Immature natural killer cell (primary cell): ENCODE data around the gene ANXA11. TPM values are rescaled to one million over a fixed set of nuclear protein-coding genes. Genes with fewer than 3 reads are reported as not detected.
"Not testable (repeated sequence)": the region's sequence is repeated elsewhere in the genome, so short reads cannot be mapped to it uniquely, and the experiment has no call there.

Source experiments
- DNase-seq, 3 donors: peaks; one replicate each; pipeline ENCODE4 v3.0.0; 2022; ENCODE audit warnings: mixed read lengths in 1 of 3
- H3K27ac Mint-ChIP-seq, 6 donors: one replicate each; pipeline ENCODE4 v1.8.0; 2020; ENCODE audit warnings: mixed read lengths in 6 of 6, mild to moderate bottlenecking in 5 of 6, inconsistent platforms in 4 of 6, moderate library complexity in 3 of 6
- H3K27me3 Mint-ChIP-seq, 3 donors: one replicate each; pipeline ENCODE4 v1.8.0; 2020 to 2021; ENCODE audit warnings: low read depth in 3 of 3, mild to moderate bottlenecking in 3 of 3, mixed read lengths in 3 of 3, moderate library complexity in 3 of 3, inconsistent platforms in 1 of 3
- H3K36me3 Mint-ChIP-seq, 3 donors: one replicate each; pipeline ENCODE4 v1.8.0; 2020; ENCODE audit warnings: mixed read lengths in 3 of 3, inconsistent platforms in 2 of 3, mild to moderate bottlenecking in 2 of 3
- H3K4me1 Mint-ChIP-seq, 2 donors: one replicate each; pipeline ENCODE4 v1.8.0; 2020; ENCODE audit warnings: inconsistent platforms in 2 of 2, mild to moderate bottlenecking in 2 of 2, mixed read lengths in 2 of 2, moderate library complexity in 1 of 2
- H3K4me3 Mint-ChIP-seq, 5 donors: one replicate each; pipeline ENCODE4 v1.8.0; 2020; ENCODE audit warnings: mild to moderate bottlenecking in 5 of 5, mixed read lengths in 5 of 5, inconsistent platforms in 3 of 5, moderate library complexity in 3 of 5
- H3K9me3 Mint-ChIP-seq, 6 donors: one replicate each; pipeline ENCODE4 v1.8.0; 2020; ENCODE audit warnings: mild to moderate bottlenecking in 6 of 6, mixed read lengths in 6 of 6, inconsistent platforms in 4 of 6, moderate library complexity in 3 of 6
- polyA plus RNA-seq, 3 donors: library from polyadenylated mRNA; unstranded; fragments of 300-500 nt; fragmentation: Illumina TruSeq; gene quantifications; one replicate each; pipeline ENCODE4 v1.2.3, GENCODE V29; 2021

Gene ANXA11
- polyA plus RNA-seq, 3 donors from 2014 or later: 136 to 270 (median 181) TPM

DNA sequence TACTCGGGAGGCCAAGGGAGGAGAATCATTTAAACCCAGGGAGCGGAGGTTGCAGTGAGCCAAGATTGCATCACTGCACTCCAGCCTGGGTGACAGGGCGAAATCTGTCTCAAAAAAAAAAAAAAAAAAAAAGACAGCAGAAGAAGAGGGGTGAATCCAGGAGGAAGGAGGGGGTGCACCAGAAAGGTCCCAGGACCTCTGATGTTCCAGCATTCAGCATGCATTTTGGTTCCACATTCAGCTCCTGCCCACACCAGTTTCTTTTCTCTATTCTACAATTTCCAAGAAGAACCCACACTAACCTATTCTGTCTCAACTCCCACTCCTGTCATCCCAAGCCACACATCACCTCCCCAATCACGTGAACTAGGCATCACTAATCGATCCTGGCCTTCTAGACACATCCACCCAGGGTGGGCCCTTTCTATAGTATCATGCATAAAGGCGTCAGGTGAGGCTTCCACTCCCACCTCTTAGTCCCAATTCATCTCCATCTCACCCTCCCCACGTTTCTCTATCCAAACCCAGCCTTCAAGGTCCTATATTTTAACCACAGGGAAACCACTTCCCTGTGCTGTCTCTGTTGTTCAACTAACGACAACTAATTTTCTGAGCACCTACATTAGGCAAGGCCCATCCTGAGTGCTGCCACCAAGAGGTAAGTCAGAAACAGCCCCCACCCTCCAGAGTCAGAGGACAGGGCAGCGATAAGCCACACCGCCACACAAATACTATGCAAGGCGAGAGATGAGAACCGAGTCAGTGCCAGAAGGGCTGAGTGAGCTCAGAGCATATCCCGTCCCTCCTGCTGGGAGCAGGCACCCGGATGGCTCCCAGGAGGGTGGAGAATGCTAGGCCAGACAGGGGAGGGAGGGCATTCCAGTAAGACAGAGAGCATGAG, 2.2 kb downstream of the ANXA11 start:
- Mint-ChIP-seq H3K36me3 (peaks cover 0 to 6% (median 4%) of the 10 kb centered on the region in 3 donors), H3K27me3 (peaks cover 3 to 9% (median 6%) of the 10 kb centered on the region in 3 donors), H3K27ac (peak overlapping the region; percentile 52 to 96 (median 87)), H3K4me1 (peaks cover 68 to 73% of the 10 kb centered on the region in 2 donors), H3K4me3 (peak overlapping the region; percentile 88 to 96 (median 92)), H3K9me3 (no peaks in the 10 kb centered on the region)
- peak; percentile 53 to 62 (median 56) for DNase-seq

DNA sequence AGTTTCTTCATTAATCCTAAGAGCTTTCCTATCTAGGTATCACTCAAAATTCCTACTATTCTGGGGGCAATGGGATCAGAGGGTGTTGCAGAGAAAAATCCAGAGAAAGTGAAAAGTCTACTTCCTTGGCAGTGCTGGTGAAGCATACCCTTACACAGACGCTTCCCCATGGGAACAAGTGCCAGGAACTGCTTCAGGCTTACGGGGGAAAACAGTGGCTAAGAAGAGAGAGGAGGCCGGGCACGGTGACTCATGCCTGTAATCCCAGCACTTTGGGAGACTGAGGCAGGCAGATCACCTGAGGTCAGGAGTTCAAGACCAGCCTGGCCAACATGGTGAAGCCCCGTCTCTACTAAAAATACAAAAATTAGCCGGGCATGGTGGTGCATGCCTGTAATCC, 2.8 kb downstream of the ANXA11 start:
- H3K27me3 Mint-ChIP-seq: not testable (repeated sequence)

DNA sequence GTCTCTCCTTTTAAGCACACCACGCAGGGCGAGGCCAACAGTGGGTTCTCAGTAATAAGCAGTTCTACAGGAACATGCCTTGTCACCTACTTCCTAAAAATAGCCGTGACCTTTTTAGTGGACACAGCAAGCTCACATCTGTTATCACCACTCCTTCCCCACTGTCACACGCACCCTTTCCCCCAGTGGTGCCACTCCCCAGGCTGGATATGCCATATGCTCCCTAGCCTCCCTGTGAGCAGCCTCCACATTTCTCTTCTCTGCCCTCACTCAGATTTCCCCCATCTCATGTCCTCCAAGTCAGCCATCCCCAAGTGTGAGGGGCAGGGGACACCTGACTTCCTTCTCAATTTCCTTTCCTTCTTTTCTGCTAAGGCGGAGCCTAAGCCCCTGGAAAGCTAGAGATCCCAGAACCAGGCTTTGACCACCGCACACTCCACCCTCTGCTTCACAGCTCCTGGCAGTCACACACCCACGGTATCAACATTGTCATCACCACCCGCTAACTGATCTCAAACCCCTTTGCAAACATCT, 3.7 kb downstream of the ANXA11 start:
- H3K36me3 Mint-ChIP-seq: peaks cover 0 to 6% (median 4%) of the 10 kb centered on the region in 3 donors
- peak overlapping the region; percentile 3 to 50 (median 23) for H3K4me3 Mint-ChIP-seq
- peaks cover 3 to 13% (median 6%) of the 10 kb centered on the region in 3 donors for H3K27me3 Mint-ChIP-seq
- no peak for DNase-seq
- peaks cover 81 to 87% of the 10 kb centered on the region in 2 donors for H3K4me1 Mint-ChIP-seq
- H3K27ac Mint-ChIP-seq: peak overlapping the region; percentile 49 to 86 (median 78)
- no peaks in the 10 kb centered on the region for H3K9me3 Mint-ChIP-seq

More for the DNA sequence above, 2.8 kb downstream of the ANXA11 start:
- peak overlapping the region; percentile 33 to 67 (median 52) for H3K4me3 Mint-ChIP-seq
- not testable (repeated sequence) for H3K9me3 Mint-ChIP-seq, DNase-seq, H3K36me3 Mint-ChIP-seq
- H3K27ac Mint-ChIP-seq: peak overlapping the region; percentile 49 to 89 (median 81)
- peaks cover 75 to 79% of the 10 kb centered on the region in 2 donors for H3K4me1 Mint-ChIP-seq

DNA sequence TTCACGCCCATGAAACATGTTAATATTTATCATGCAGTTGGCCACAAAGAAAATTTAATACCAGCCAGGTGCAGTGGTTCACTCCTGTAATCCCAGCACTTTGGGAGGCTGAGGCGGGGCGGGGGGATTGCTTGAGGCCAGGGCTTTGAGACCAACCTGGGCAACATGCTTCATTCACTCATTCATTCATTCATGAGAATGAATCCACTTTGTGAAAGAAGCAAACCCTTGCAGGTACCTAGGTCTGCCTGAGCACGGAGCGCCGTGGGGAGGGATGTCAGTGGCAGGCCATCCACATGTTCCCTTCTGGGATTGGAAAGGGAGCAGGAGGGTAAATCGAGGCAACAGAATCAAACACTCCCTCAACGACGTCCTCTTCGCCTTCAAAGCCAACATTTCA, 4.7 kb downstream of the ANXA11 start:
- Mint-ChIP-seq H3K27me3 (peaks cover 3 to 22% (median 6%) of the 10 kb centered on the region in 3 donors), H3K4me1 (peaks cover 82 to 87% of the 10 kb centered on the region in 2 donors), H3K36me3 (peaks cover 4 to 6% (median 4%) of the 10 kb centered on the region in 3 donors), H3K9me3 (no peaks in the 10 kb centered on the region), H3K4me3 (no peak overlapping the region), H3K27ac (peak overlapping the region in 5 of 6 donors; percentile 46 to 86 (median 82))
- DNase-seq: no peak

GRCh38 chr10:80200259-80200658, 5.1 kb downstream of the ANXA11 start:
- Mint-ChIP-seq H3K27ac (peak overlapping the region in 3 of 6 donors; percentile 38 to 83 (median 47)), H3K4me3 (no peak overlapping the region), H3K36me3 (peaks cover 4 to 6% (median 4%) of the 10 kb centered on the region in 3 donors), H3K27me3 (peaks cover 3 to 24% (median 6%) of the 10 kb centered on the region in 3 donors), H3K9me3 (no peaks in the 10 kb centered on the region), H3K4me1 (peaks cover 85 to 88% of the 10 kb centered on the region in 2 donors)
- DNase-seq: no peak

GRCh38 chr10:80199828-80200227, 5.5 kb downstream of the ANXA11 start:
- H3K36me3 Mint-ChIP-seq: peaks cover 4 to 6% (median 4%) of the 10 kb centered on the region in 3 donors
- no peaks in the 10 kb centered on the region for H3K9me3 Mint-ChIP-seq
- no peak for DNase-seq
- H3K4me1 Mint-ChIP-seq: peaks cover 89 to 93% of the 10 kb centered on the region in 2 donors
- H3K27me3 Mint-ChIP-seq: peaks cover 3 to 24% (median 6%) of the 10 kb centered on the region in 3 donors
- no peak overlapping the region for H3K4me3 Mint-ChIP-seq
- H3K27ac Mint-ChIP-seq: peak overlapping the region in 4 of 6 donors; percentile 15 to 57 (median 36)

DNA sequence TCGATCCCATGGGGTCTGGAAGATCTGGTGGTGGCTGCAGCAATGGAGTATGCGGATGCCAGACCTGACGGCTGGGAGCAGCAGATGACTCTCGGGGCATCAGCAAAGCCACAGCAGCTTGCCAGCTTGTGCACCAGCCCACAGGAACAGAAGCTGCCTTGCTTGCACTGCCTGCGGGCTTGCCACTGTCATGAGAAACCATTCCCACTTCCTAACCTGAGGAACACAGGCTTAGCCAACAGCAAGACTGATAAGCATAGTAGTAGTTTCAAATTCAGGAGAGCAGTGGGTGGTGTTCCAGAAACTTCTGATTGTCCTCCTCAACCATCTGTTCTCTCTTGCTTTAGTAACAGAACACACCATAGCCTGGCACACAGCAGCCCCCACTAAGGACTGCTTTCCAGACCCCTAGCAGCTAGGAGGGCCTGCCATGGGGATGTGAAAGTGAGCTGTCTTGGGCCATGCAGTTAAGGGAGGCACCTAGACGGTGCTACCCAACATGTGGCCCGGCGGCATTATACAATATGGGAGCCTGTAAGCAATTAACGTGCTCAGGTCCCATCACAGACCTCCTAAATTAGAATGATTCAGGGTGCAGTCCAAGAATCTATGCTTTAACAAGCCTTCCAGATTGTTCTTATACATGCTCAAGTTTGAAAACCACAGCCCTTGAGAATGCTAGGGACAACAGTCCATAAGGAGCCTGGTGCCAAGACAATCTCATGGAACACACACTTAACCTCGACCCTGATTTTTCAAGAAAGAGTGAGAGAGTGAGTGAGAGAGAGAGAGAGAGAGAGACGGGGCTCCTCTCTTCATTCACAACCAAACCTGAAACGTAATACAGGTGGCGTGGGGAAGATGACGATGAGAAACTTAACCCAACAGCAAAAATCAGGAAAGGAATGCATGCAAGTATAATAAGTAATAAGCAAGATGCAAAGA, 7.1 kb downstream of the ANXA11 start:
- Mint-ChIP-seq H3K4me3 (peak overlapping the region in 2 of 5 donors; percentile 14 to 15), H3K36me3 (peaks cover 4 to 6% (median 4%) of the 10 kb centered on the region in 3 donors), H3K27ac (peak overlapping the region; percentile 26 to 74 (median 67)), H3K4me1 (peaks cover 84 to 88% of the 10 kb centered on the region in 2 donors), H3K9me3 (no peaks in the 10 kb centered on the region), H3K27me3 (peaks cover 2 to 21% (median 3%) of the 10 kb centered on the region in 3 donors)
- DNase-seq: no peak

- no peak for DNase-seq
Observed at GRCh38 chr10:80196950-80197315, 8.4 kb downstream of the ANXA11 start.

DNA sequence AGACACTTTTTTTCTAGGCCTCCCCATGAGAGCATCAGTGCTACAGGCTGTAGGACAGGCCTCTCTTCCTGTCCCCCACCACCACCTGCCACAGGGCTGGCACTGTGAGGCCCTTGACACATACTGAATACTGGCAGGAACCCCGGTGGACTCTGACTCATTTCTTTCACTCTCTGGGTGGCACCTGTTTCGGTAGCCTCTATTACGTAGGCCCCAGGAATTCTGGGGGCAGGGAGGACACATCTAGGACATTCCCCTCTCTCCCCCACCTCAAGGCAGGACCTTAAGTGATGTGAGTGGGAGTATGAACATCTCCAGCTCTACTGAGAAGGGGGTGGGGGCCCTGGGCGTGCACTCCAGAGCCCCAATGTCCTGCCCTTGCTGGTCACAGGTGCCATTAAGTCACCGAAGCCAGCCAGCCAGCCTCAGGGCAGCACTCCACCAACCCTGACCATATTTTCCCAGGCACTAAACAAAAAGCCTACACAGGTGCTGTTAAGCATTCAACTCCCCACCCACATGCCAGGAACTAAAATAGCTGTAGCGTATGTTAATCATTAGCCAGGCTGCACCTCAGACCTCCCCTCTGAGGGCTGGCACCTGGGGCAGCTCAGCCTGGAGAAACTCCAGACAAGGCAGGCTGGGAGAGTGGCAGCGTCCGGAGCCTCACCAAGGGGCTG, 8.9 kb downstream of the ANXA11 start:
- Mint-ChIP-seq H3K27ac (peak overlapping the region; percentile 87 to 96 (median 92)), H3K9me3 (no peaks in the 10 kb centered on the region), H3K4me1 (peaks cover 82 to 88% of the 10 kb centered on the region in 2 donors), H3K36me3 (peaks cover 4 to 5% (median 4%) of the 10 kb centered on the region in 3 donors), H3K27me3 (peaks cover 3 to 26% (median 11%) of the 10 kb centered on the region in 3 donors), H3K4me3 (peak overlapping the region; percentile 2 to 65 (median 46))
- DNase-seq: peak; percentile 73 to 79 (median 74)

More at GRCh38 chr10:80196950-80197315, 8.4 kb downstream of the ANXA11 start:
- Mint-ChIP-seq H3K27me3 (peaks cover 0 to 21% (median 6%) of the 10 kb centered on the region in 3 donors), H3K4me1 (peaks cover 82 to 88% of the 10 kb centered on the region in 2 donors), H3K27ac (peak overlapping the region; percentile 87 to 96 (median 92)), H3K4me3 (peak overlapping the region in 4 of 5 donors; percentile 10 to 63 (median 36)), H3K36me3 (peaks cover 4 to 6% (median 4%) of the 10 kb centered on the region in 3 donors), H3K9me3 (no peaks in the 10 kb centered on the region)

DNA sequence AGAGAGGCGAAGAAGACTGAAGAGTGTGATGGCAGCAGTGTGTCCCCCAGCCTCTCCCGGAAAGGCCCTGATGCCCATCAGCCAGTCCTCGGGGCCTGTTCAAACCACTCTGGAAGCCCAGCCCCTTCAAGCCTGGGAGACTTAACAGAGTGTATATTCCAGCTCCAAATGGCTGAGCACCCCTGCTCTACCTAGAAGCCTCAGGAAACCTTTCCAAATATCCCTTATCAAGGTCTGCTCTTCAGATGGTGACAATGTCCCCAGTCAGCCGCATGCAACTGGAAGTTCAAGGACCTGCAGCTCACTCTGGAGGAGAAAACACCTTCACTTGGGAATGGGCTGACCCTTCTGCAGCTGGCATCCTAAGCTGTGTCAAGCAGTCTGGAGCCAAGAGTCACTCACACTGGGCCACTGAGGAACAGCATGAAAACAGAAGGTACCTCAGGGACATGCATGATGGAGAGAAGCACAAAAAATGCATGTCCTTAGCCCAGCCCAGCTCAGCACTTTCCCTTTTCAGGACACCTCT, 10.2 kb downstream of the ANXA11 start:
- H3K4me1 Mint-ChIP-seq: peaks cover 72 to 80% of the 10 kb centered on the region in 2 donors
- H3K27ac Mint-ChIP-seq: peak overlapping the region; percentile 87 to 96 (median 92)
- H3K36me3 Mint-ChIP-seq: peaks cover 0 to 4% (median 0%) of the 10 kb centered on the region in 3 donors
- DNase-seq: no peak
- no peaks in the 10 kb centered on the region for H3K9me3 Mint-ChIP-seq
- H3K4me3 Mint-ChIP-seq: peak overlapping the region in 1 of 5 donors; percentile 11
- peaks cover 5 to 27% (median 12%) of the 10 kb centered on the region in 3 donors for H3K27me3 Mint-ChIP-seq

DNA sequence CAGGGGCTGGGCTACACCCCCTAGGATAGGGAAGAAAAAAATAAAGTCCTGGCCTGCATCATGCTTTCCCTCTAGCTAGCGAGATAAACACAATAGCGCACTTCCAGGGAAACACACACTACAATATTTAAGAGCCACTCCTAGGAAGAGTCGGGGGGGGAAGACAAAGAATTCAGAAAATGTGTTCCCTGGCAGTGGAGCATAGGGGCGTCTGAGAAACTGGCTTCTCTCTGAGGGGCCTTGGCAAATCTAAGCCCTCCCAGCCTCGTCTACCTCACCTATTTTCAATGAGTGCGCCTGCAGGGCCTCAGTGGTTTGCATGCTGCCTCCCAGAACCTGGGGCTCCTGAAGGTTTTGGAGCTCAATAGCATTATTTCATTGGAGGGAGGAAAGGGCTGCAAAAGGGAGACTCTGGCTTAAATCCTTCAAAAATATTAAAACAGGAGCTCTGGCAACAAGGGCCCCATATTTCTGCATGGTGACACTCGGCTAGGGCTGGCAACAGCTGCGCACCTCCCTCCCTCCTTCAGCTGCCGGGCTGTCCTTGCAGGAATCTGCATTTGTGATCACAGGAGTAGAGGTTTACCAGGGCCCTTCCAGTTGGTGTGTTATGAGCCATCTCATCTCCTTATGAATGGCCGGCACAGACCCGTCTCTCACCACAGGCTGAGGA, 10.8 kb downstream of the ANXA11 start:
- peak overlapping the region; percentile 26 to 96 (median 56) for H3K27ac Mint-ChIP-seq
- peaks cover 0 to 4% (median 0%) of the 10 kb centered on the region in 3 donors for H3K36me3 Mint-ChIP-seq
- no peaks in the 10 kb centered on the region for H3K9me3 Mint-ChIP-seq
- peaks cover 5 to 27% (median 16%) of the 10 kb centered on the region in 3 donors for H3K27me3 Mint-ChIP-seq
- no peak overlapping the region for H3K4me3 Mint-ChIP-seq
- peaks cover 73 to 80% of the 10 kb centered on the region in 2 donors for H3K4me1 Mint-ChIP-seq
- DNase-seq: no peak

DNA sequence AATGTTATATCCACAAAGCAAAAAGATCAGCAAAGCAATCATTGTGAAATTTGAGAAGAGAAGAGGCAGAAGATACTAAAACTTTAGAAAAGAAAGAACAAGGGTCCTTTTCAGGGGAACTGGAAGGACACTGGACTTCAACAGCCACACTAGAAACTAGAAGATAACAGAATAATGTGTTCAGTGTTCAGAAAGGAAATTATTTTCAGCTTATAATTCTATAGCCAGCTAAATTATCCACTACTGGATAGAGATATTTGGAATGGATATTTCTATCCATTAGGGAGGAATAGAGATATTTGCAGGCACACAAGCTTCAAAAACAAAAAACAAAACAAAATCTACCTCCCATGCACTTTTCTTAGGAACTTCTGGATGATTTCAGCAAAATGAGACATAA, 12.8 kb downstream of the ANXA11 start:
- no peak for DNase-seq
- Mint-ChIP-seq H3K27ac (peak overlapping the region; percentile 84 to 99 (median 96)), H3K4me1 (peaks cover 78 to 85% of the 10 kb centered on the region in 2 donors), H3K27me3 (peaks cover 5 to 27% (median 16%) of the 10 kb centered on the region in 3 donors), H3K9me3 (no peaks in the 10 kb centered on the region), H3K36me3 (peaks cover 0 to 4% (median 0%) of the 10 kb centered on the region in 3 donors), H3K4me3 (peak overlapping the region in 1 of 5 donors; percentile 87)
